G401.6 (cell line): ENCODE data around the gene HOATZ.

ENCODE experiments used
- FAIRE-seq: peaks from 2 replicates; lab custom pipeline; 2012; peaks lifted over from hg19 to GRCh38; lab: Jason Lieb, UNC

HOATZ gene

GRCh38 chr11:111514216-111515031 is at the start of gene HOATZ:
HOATZ (plus strand) TSS chr11:111514778; CDS start chr11:111514785, 7 bp downstream.
- no peak for FAIRE-seq

- FAIRE-seq, result no peak
Observed at GRCh38 chr11:111465400-111465799, 49.2 kb upstream of the HOATZ start.

DNA sequence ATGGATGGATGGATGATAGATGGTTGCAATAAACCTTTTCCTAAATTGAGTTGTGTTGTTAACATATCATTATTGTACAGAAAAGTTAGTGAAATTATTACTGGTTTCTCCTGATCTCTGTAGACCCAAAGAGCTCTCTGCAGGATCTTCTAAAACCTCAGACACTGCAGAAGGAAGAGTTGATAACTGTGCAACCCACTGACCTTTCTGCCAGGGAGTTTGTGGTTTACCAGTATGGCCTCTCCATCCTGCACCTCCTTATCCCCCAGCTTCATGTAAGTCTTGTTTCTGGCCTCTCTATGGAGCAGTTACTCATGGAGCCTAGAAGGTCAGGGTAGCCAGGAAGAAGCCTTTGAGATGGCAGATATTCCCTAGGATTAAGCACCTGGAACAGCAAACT is 48.0 kb upstream of the HOATZ start:
- FAIRE-seq, result no peak

- no peak for FAIRE-seq
Observed at GRCh38 chr11:111469200-111469599, 45.4 kb upstream of the HOATZ start.

DNA sequence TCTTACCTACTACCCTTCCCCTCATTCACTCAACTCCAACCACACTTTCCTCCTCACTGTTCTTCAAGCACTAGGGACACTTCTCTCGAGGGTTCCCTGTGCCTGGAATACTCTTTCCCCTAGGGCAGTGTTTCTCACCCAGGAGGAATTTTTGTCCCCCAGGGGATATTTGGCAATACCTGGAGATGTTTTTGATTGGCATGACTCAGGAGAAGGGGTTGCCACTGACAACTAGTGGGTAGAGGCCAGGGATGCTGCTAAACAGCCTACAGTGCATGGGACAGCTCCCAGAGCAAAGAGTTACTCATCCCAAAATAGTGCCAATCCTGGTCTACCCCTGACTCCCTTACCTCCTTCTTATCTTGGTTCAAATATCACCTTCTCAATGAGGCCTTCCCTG is 42.4 kb upstream of the HOATZ start:
- FAIRE-seq, result no peak

- FAIRE-seq, result no peak
Observed at GRCh38 chr11:111474432-111474831, 40.1 kb upstream of the HOATZ start.

- FAIRE-seq, result no peak
Observed at GRCh38 chr11:111476366-111476765, 38.2 kb upstream of the HOATZ start.

GRCh38 chr11:111476956-111477355 is 37.6 kb upstream of the HOATZ start:
- FAIRE-seq, result no peak

DNA sequence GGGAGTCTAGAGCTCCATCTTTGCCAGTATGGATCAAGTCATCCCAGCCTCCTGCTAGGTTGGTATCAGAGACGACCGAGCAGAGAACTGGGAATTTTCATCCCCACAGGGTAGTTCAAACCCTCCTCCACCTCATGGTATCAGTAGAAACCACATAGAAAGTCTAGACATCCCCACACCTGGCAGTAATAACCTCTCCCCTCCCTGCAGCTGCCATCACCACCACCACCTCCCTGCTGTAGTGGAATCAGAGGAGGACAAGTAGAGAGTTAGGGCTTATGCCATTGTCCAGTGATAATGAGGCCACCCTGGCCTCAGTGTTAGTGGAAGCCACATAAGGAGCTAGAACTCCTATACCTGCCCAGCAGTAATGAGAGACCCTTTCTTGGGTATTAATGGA is 36.7 kb upstream of the HOATZ start:
- no peak for FAIRE-seq

GRCh38 chr11:111479666-111480065 is 34.9 kb upstream of the HOATZ start:
- FAIRE-seq, result no peak

GRCh38 chr11:111483431-111483830 is 31.1 kb upstream of the HOATZ start:
- FAIRE-seq, result no peak

DNA sequence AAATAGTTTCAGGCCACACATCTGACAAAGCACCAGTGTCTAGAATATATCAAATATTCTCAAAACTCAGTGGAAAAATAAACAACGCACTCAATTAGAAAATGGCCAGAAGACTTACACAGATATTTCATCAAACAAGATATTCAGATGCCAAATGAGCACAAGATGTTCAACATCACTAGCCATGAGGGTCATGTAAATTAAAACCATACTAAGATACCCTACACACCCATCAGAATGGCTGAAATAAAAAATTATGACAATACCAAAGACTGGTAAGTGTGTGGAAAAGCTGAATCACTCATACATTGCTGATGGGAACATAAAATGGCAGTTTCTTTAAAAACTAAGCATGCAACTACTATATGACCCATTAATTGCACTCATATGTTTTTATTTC is 24.1 kb upstream of the HOATZ start:
- no peak for FAIRE-seq

- no peak for FAIRE-seq
Observed at GRCh38 chr11:111494040-111494439, 20.5 kb upstream of the HOATZ start.

GRCh38 chr11:111499483-111499882 is 15.1 kb upstream of the HOATZ start:
- no peak for FAIRE-seq

- FAIRE-seq, result no peak
Observed at GRCh38 chr11:111500481-111500880, 14.1 kb upstream of the HOATZ start.

- FAIRE-seq, result no peak
Observed at GRCh38 chr11:111502611-111503010, 12.0 kb upstream of the HOATZ start.

DNA sequence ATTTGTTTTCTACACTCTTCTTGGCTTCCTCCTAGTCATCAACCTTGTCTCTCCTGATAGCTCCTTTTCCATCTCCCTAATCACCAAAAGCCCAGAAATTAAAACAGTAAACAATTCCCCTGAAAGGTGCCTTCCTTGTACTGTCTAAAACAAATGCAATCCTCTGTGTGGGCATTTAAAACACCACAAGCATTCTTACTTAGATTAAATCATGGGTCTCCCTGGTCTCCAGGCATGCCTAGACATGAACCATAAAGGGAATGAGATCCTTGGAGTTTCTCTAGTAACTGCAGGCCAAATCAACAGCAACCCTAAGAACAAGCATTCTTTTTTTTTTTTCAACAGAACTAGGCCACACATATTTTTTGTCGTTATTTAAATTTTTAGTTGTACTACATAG is 4.3 kb upstream of the HOATZ start:
- FAIRE-seq, result no peak

- FAIRE-seq, result no peak
Observed at GRCh38 chr11:111512296-111513239, 2.0 kb upstream of the HOATZ start, which contains the start of gene BTG4. BTG4 (minus strand) TSS chr11:111512386; CDS start chr11:111498776, 13,610 bp downstream.

GRCh38 chr11:111513240-111513605 is 1.4 kb upstream of the HOATZ start:
- no peak for FAIRE-seq

DNA sequence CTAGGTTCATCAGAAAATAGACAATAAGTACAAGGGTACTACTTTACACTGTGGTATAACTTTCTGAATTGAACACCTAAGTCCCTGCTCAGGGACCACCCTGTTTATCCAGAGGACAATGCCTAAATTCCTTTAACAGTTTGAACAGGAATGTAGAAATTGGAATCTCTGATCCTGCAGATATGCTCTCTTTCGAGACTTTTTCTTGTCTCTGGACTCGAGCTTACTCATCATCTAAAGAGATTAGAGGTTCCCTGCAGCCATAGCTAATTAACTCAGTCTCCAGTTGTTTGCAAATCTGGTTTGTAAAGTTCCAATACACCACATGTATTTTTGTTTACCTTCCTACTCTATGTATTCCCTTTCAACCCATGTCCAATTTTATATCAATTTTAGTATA is 1.0 kb downstream of the HOATZ start:
- FAIRE-seq, result no peak

DNA sequence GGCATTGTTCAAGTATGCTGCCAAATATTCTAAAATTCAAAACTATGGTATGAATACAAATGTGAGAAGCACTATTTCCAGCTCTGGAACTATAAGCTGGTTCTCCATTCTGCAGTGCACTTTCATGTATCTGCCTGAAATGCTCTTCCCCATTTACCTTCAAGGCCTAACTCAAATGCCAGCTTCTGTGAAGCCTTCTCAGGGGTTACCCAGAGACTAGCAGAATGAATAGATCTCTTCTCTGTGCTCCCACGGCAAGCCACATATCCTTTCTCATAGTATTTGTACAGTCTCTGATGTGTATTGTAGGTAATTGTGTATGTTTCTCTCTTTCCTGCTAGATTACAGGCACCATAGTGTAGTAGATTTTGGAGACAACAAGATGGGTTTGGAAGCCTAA is 4.1 kb downstream of the HOATZ start:
- no peak for FAIRE-seq

- no peak for FAIRE-seq
Observed at GRCh38 chr11:111520560-111520959, 6.0 kb downstream of the HOATZ start.

- no peak for FAIRE-seq
Observed at GRCh38 chr11:111521135-111521534, 6.6 kb downstream of the HOATZ start.
